Measurements from ENCODE around the gene GRIN2A.

- TF ChIP-seq, protein P1, sequence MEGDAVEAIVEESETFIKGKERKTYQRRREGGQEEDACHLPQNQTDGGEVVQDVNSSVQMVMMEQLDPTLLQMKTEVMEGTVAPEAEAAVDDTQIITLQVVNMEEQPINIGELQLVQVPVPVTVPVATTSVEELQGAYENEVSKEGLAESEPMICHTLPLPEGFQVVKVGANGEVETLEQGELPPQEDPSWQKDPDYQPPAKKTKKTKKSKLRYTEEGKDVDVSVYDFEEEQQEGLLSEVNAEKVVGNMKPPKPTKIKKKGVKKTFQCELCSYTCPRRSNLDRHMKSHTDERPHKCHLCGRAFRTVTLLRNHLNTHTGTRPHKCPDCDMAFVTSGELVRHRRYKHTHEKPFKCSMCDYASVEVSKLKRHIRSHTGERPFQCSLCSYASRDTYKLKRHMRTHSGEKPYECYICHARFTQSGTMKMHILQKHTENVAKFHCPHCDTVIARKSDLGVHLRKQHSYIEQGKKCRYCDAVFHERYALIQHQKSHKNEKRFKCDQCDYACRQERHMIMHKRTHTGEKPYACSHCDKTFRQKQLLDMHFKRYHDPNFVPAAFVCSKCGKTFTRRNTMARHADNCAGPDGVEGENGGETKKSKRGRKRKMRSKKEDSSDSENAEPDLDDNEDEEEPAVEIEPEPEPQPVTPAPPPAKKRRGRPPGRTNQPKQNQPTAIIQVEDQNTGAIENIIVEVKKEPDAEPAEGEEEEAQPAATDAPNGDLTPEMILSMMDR (IDR thresholded peaks at IDR 0.05): no peak
- no peak for TF ChIP-seq EZH2 (IDR thresholded peaks at IDR 0.05; ENCODE audit: borderline replicate concordance, insufficient read depth, low read depth, low read length, poor library complexity, severe bottlenecking)
Observed at GRCh38 chr16:10122546-10122945, 59.7 kb downstream of the GRIN2A start.
